Coronary artery (tissue), 2 donors: Measurements from ENCODE around the gene RAB30.

Experiments
- DNase-seq: peaks from one replicate; pipeline ENCODE4 v3.0.0-alpha.2; 2017; ENCODE audit warnings: low spot score
- H3K27ac ChIP-seq, 2 donors: fragments of 200-600 bp; sonication (generic); one replicate each; pipeline ENCODE4 v1.5.1; 2016 to 2019
- H3K4me3 ChIP-seq: fragments of 200-600 bp; sonication (generic); 2 replicates; pipeline ENCODE4 v1.5.1; 2016; ENCODE audit warnings: mild to moderate bottlenecking, moderate library complexity
- CTCF ChIP-seq: fragments of 200-600 bp; sonication (generic); IDR thresholded peaks from one replicate; pipeline ENCODE4 v1.5.1; 2019; ENCODE audit warnings: antibody characterized with exemption

RAB30 gene

GRCh38 chr11:83004746-83005556 is 66.7 kb downstream of the RAB30 start:
- Histone ChIP-seq H3K27ac (no peak overlapping the region), H3K4me3 (no peak overlapping the region)
- TF ChIP-seq CTCF = no peak
- DNase-seq = no peak

- DNase-seq = no peak
- no peak for TF ChIP-seq CTCF
- H3K27ac ChIP-seq = no peak overlapping the region
- no peak overlapping the region for H3K4me3 ChIP-seq
Observed at GRCh38 chr11:83002522-83002921, 69.2 kb downstream of the RAB30 start.

GRCh38 chr11:83002053-83002452 is 69.6 kb downstream of the RAB30 start:
- TF ChIP-seq CTCF = no peak
- Histone ChIP-seq H3K4me3 (no peak overlapping the region), H3K27ac (no peak overlapping the region)
- no peak for DNase-seq

- TF ChIP-seq CTCF = no peak
- Histone ChIP-seq H3K4me3 (no peak overlapping the region), H3K27ac (no peak overlapping the region)
- no peak for DNase-seq
Observed at GRCh38 chr11:83000381-83000780, 71.3 kb downstream of the RAB30 start.

- TF ChIP-seq CTCF = no peak
- DNase-seq = no peak
- no peak overlapping the region for H3K4me3 ChIP-seq
- no peak overlapping the region for H3K27ac ChIP-seq
Observed at GRCh38 chr11:82999232-82999631, 72.5 kb downstream of the RAB30 start.

GRCh38 chr11:82998697-82999096 is 73.0 kb downstream of the RAB30 start:
- DNase-seq = no peak
- TF ChIP-seq CTCF = no peak
- H3K4me3 ChIP-seq = no peak overlapping the region
- H3K27ac ChIP-seq = no peak overlapping the region

GRCh38 chr11:82996966-82997606 is 74.6 kb downstream of the RAB30 start:
- H3K4me3 ChIP-seq = no peak overlapping the region
- no peak for TF ChIP-seq CTCF
- DNase-seq = no peak
- H3K27ac ChIP-seq = no peak overlapping the region
